ENCODE data around the gene ZNF619.

ZNF619 gene

DNA sequence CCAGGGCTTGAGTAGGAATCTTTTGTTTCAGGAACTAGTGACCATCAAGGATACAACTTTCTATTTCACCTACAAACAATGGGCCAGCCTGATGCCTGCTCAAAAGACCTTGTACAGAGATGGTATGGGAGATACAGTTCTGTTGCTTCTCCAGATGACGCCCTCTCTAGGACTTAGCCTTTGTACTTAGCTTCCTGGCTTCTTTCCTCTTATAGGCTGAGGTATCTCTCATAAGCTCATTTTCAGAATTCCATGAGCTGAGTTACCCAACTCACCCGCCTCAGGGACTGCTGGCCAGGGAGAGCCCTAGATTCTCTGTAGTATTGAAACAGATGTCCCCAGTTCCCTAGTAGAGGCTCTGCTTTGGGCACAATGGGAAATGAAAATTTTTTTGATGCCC lies 20.4 kb downstream of the ZNF619 start:
- Histone ChIP-seq H3K27ac (ENCODE audit: low read depth, low read length) (no peak overlapping the region), H3K9me3 (ENCODE audit: control insufficient read depth in 5 of 5, low read length in 5 of 5) (no peaks in the 10 kb centered on the region), H3K36me3 (ENCODE audit: control insufficient read depth in 5 of 5, insufficient read depth in 5 of 5, low read length in 5 of 5) (no peaks in the 10 kb centered on the region), H3K4me1 (ENCODE audit: control insufficient read depth in 5 of 5, insufficient read depth in 5 of 5, low read length in 5 of 5) (no peaks in the 10 kb centered on the region), H3K27me3 (ENCODE audit: control insufficient read depth in 5 of 5, insufficient read depth in 4 of 5, low read length in 5 of 5) (no peaks in the 10 kb centered on the region), H3K4me3 (ENCODE audit: low read depth in 1 of 5, low read length in 5 of 5) (no peak overlapping the region), H3K9ac (ENCODE audit: low read length in 5 of 5) (no peak overlapping the region)

DNA sequence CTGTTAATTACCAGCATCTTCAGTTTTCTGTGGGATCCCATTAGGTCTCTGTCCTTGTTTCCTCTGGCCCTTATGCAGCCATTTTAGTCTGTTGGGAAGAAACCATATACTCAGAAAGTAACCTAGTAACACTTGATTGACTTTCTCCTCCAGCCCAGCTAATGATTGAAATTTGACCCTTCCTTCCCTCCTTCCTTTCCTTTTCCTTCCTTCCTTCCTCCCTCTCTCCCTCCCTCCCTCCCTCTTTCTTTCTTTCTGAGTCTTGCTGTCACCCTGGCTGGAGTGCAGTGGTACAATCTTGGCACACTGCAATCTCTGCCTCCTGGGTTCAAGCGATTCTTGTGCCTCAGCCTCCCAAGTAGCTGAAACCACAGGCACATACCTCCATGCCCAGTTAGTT lies 23.0 kb downstream of the ZNF619 start:
- H3K9ac ChIP-seq (ENCODE audit: low read length in 5 of 5): no peak overlapping the region
- H3K4me1 ChIP-seq (ENCODE audit: control insufficient read depth in 5 of 5, insufficient read depth in 5 of 5, low read length in 5 of 5): peaks cover 0 to 8% (median 5%) of the 10 kb centered on the region in 5 donors
- no peaks in the 10 kb centered on the region for H3K9me3 ChIP-seq (ENCODE audit: control insufficient read depth in 5 of 5, low read length in 5 of 5)
- H3K27me3 ChIP-seq (ENCODE audit: control insufficient read depth in 5 of 5, insufficient read depth in 4 of 5, low read length in 5 of 5): no peaks in the 10 kb centered on the region
- no peak overlapping the region for H3K27ac ChIP-seq (ENCODE audit: low read depth, low read length)
- H3K36me3 ChIP-seq (ENCODE audit: control insufficient read depth in 5 of 5, insufficient read depth in 5 of 5, low read length in 5 of 5): no peaks in the 10 kb centered on the region
- no peak overlapping the region for H3K4me3 ChIP-seq (ENCODE audit: low read depth in 1 of 5, low read length in 5 of 5)

DNA sequence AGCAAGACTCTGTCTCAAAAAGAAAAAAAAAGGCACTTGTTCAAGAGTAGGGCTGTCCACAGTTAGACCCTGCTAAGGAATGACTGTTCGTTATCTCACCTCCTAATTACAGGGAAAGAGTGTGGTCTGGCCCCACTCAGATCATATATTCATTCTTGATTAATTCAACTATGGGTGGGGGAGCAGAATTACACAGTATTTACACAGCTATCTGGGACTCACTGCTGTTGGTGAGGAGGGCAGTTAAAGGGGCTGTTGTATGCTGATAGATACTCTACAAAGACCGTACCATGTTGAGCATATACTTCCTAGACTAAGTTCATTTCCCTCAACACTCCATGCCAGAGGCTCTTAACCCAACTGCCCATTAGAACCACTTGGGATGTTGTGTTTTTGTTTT lies 25.1 kb downstream of the ZNF619 start:
- H3K9ac ChIP-seq (ENCODE audit: low read length in 5 of 5): no peak overlapping the region
- H3K27me3 ChIP-seq (ENCODE audit: control insufficient read depth in 5 of 5, insufficient read depth in 4 of 5, low read length in 5 of 5): no peaks in the 10 kb centered on the region
- peaks cover 2 to 25% (median 17%) of the 10 kb centered on the region in 5 donors for H3K4me1 ChIP-seq (ENCODE audit: control insufficient read depth in 5 of 5, insufficient read depth in 5 of 5, low read length in 5 of 5)
- no peaks in the 10 kb centered on the region for H3K9me3 ChIP-seq (ENCODE audit: control insufficient read depth in 5 of 5, low read length in 5 of 5)
- H3K36me3 ChIP-seq (ENCODE audit: control insufficient read depth in 5 of 5, insufficient read depth in 5 of 5, low read length in 5 of 5): no peaks in the 10 kb centered on the region
- H3K27ac ChIP-seq (ENCODE audit: low read depth, low read length): no peak overlapping the region
- no peak overlapping the region for H3K4me3 ChIP-seq (ENCODE audit: low read depth in 1 of 5, low read length in 5 of 5)

DNA sequence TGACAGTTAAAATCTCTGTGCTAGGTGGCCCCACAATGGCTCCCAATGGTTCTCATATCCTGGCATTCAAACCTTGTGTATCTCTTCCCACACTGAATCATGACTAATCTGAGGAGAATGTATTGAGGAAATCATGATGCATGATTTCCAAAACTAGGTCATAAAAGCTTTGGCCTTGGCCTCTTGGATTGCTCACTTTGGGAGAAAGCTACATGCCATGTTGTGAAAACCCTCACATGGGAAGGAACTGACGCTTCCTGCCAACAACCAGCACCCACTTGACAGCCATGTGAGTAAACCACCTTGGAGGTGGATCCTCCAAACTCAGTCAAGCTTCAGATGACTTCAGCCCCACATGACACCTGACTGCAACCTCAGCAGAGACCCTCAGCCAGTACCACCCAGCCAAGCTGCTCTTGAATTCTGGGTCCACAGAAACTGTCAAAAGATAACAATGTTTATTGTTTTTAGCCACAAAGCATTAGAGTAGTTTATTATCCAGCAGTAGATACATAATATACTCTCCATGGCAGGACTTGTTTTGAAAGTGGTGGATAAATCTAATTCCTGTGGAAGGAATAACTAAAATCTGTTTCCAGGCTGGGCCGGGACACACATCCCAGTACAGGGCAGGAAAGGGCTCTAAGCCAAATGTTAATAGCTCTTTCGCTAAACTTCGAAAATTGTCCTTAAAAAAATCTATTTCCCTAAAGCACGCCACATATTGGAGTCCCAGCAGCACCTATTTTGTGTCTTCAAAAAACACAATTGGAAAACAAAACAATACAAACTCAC lies 27.9 kb downstream of the ZNF619 start:
- Histone ChIP-seq H3K36me3 (ENCODE audit: control insufficient read depth in 5 of 5, insufficient read depth in 5 of 5, low read length in 5 of 5) (peaks cover 0 to under 1% (median 0%) of the 10 kb centered on the region in 5 donors), H3K9ac (ENCODE audit: low read length in 5 of 5) (no peak overlapping the region), H3K4me1 (ENCODE audit: control insufficient read depth in 5 of 5, insufficient read depth in 5 of 5, low read length in 5 of 5) (peaks cover 2 to 25% (median 17%) of the 10 kb centered on the region in 5 donors), H3K27ac (ENCODE audit: low read depth, low read length) (peak overlapping the region; percentile 38), H3K9me3 (ENCODE audit: control insufficient read depth in 5 of 5, low read length in 5 of 5) (no peaks in the 10 kb centered on the region), H3K27me3 (ENCODE audit: control insufficient read depth in 5 of 5, insufficient read depth in 4 of 5, low read length in 5 of 5) (no peaks in the 10 kb centered on the region), H3K4me3 (ENCODE audit: low read depth in 1 of 5, low read length in 5 of 5) (peak overlapping the region in 3 of 5 donors; percentile 83 to 93 (median 91))

DNA sequence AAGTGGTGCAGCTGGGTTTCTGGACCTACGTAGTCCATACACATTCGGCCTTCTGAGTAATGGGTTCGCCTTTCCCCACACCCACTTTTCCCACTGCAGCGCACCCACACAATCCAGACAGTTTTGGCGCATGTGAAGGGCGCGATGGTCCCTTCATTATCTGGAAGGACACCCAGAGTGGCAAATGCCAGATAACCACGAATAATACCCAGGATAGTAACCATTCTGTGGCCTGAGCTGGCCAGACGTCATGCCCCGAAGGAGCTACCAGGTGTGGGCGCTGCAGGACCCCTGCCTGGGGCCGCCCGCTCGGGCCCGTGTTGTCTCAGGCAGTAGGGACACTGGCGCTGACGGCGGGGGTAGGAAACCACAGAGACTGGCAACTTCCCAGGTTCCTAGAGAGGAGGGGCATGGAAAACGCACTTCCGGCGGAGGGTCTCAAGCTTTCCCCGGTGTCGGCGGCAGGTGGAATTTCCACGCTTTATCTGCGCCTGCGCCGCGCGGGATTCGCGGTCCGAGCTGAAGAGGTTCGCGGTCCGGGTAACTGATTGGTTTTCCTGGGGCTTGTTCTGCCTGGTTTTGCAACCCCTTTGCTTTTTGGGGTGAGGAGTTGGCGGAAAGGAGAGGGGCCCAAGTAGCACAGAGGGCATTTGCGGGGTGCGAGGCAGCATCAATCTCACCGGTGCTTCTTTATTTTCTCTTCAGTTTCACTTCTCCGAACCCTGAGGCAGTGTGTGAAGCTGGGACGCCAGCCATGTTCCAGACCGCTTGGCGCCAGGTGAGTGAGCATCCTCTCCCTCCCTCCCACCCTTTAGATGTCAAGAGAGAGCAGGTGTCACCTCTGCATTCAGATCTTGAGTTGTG lies 28.9 kb downstream of the ZNF619 start, which contains the start of gene ZNF620:
Gene ZNF620, plus strand, starts transcription at position 441 of the 864 bp plus-strand sequence. Its CDS starts 314 bp downstream, at position 755.
- no peaks in the 10 kb centered on the region for H3K9me3 ChIP-seq (ENCODE audit: control insufficient read depth in 5 of 5, low read length in 5 of 5)
- peak within 1 kb of the TSS; percentile 78 to 94 (median 91) for H3K4me3 ChIP-seq (ENCODE audit: low read depth in 1 of 5, low read length in 5 of 5)
- H3K4me1 ChIP-seq (ENCODE audit: control insufficient read depth in 5 of 5, insufficient read depth in 5 of 5, low read length in 5 of 5): peaks cover 2 to 25% (median 17%) of the 10 kb centered on the region in 5 donors
- H3K36me3 ChIP-seq (ENCODE audit: control insufficient read depth in 5 of 5, insufficient read depth in 5 of 5, low read length in 5 of 5): peaks cover 0 to 6% (median 0%) of the 10 kb centered on the region in 5 donors
- H3K9ac ChIP-seq (ENCODE audit: low read length in 5 of 5): peak within 1 kb of the TSS; percentile 63 to 88 (median 85)
- H3K27ac ChIP-seq (ENCODE audit: low read depth, low read length): peak within 1 kb of the TSS; percentile 38
- no peaks in the 10 kb centered on the region for H3K27me3 ChIP-seq (ENCODE audit: control insufficient read depth in 5 of 5, insufficient read depth in 4 of 5, low read length in 5 of 5)

DNA sequence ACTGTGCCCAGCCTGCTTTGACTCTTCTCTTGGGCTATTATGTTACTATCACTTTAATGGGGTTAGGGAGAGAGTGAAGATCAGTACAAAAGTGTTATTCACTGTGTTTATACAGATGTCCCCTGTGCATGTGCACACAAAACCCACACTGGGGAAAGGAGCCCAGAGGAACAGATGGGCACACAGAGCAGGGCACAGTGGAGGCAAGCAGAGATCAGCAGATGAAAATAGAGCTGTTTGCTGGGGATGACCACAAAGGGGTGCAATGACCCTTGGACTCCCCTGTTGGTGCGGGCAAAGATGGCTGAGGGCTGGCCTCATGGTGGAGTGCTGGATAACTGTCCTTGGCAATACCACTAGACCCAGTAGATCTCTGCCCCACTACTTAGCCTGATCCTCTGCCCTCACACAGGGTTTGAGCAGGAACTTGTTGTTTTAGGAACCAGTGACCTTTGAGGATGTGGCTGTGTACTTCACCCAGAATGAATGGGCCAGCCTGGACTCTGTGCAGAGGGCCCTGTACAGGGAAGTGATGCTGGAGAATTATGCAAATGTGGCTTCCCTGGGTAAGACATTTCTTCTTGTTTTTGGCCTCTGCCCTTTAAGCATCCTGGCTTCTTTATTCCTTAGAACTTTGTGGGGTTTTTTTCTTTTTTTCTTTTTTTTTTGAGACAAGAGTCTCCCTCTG lies 34.3 kb downstream of the ZNF619 start:
- Histone ChIP-seq H3K27me3 (ENCODE audit: control insufficient read depth in 5 of 5, insufficient read depth in 4 of 5, low read length in 5 of 5) (no peaks in the 10 kb centered on the region), H3K9me3 (ENCODE audit: control insufficient read depth in 5 of 5, low read length in 5 of 5) (no peaks in the 10 kb centered on the region), H3K4me1 (ENCODE audit: control insufficient read depth in 5 of 5, insufficient read depth in 5 of 5, low read length in 5 of 5) (peaks cover 0 to 6% (median under 1%) of the 10 kb centered on the region in 5 donors), H3K4me3 (ENCODE audit: low read depth in 1 of 5, low read length in 5 of 5) (no peak overlapping the region), H3K9ac (ENCODE audit: low read length in 5 of 5) (no peak overlapping the region), H3K27ac (ENCODE audit: low read depth, low read length) (no peak overlapping the region), H3K36me3 (ENCODE audit: control insufficient read depth in 5 of 5, insufficient read depth in 5 of 5, low read length in 5 of 5) (peaks cover 3 to 22% (median 15%) of the 10 kb centered on the region in 5 donors)

DNA sequence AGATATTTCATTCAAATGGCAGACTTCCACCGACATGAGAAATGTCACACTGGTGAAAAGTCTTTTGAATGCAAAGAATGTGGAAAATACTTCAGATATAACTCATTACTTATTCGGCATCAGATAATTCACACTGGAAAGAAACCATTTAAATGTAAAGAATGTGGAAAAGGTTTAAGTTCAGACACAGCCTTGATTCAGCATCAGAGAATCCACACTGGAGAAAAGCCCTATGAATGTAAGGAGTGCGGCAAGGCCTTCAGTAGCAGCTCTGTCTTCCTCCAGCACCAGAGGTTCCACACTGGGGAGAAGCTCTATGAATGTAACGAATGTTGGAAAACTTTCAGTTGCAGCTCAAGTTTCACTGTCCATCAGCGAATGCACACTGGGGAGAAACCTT lies 39.3 kb downstream of the ZNF619 start:
- Histone ChIP-seq H3K9ac (ENCODE audit: low read length in 5 of 5) (no peak overlapping the region), H3K9me3 (ENCODE audit: control insufficient read depth in 5 of 5, low read length in 5 of 5) (no peaks in the 10 kb centered on the region), H3K36me3 (ENCODE audit: control insufficient read depth in 5 of 5, insufficient read depth in 5 of 5, low read length in 5 of 5) (peaks cover 4 to 22% (median 18%) of the 10 kb centered on the region in 5 donors)

DNA sequence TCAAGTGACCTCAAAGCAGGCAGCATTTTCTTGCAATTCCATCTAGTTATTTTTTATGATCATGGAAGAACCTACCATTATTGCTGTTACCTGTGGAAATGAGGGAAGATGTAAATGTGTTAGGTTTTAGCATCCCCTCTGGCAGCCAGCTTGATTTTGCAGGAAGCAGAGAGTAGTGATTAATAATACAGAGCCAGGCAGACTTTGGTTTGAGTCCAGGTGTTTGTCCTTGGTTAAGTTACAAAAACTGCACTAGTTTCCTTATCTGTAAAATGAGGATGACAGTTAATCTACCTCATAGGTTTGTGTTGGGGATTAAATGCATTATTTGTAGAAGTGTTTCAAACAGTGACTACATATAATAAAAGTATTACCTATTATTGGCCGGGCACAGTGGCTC lies 41.1 kb downstream of the ZNF619 start:
- Histone ChIP-seq H3K4me1 (ENCODE audit: control insufficient read depth in 5 of 5, insufficient read depth in 5 of 5, low read length in 5 of 5) (no peaks in the 10 kb centered on the region), H3K9me3 (ENCODE audit: control insufficient read depth in 5 of 5, low read length in 5 of 5) (no peaks in the 10 kb centered on the region), H3K27ac (ENCODE audit: low read depth, low read length) (no peak overlapping the region), H3K27me3 (ENCODE audit: control insufficient read depth in 5 of 5, insufficient read depth in 4 of 5, low read length in 5 of 5) (no peaks in the 10 kb centered on the region), H3K9ac (ENCODE audit: low read length in 5 of 5) (no peak overlapping the region), H3K36me3 (ENCODE audit: control insufficient read depth in 5 of 5, insufficient read depth in 5 of 5, low read length in 5 of 5) (peaks cover 4 to 15% (median 12%) of the 10 kb centered on the region in 5 donors), H3K4me3 (ENCODE audit: low read depth in 1 of 5, low read length in 5 of 5) (no peak overlapping the region)

More for the DNA sequence above, 39.3 kb downstream of the ZNF619 start:
- Histone ChIP-seq H3K27me3 (ENCODE audit: control insufficient read depth in 5 of 5, insufficient read depth in 4 of 5, low read length in 5 of 5) (no peaks in the 10 kb centered on the region), H3K27ac (ENCODE audit: low read depth, low read length) (no peak overlapping the region), H3K4me1 (ENCODE audit: control insufficient read depth in 5 of 5, insufficient read depth in 5 of 5, low read length in 5 of 5) (no peaks in the 10 kb centered on the region), H3K4me3 (ENCODE audit: low read depth in 1 of 5, low read length in 5 of 5) (no peak overlapping the region)

DNA sequence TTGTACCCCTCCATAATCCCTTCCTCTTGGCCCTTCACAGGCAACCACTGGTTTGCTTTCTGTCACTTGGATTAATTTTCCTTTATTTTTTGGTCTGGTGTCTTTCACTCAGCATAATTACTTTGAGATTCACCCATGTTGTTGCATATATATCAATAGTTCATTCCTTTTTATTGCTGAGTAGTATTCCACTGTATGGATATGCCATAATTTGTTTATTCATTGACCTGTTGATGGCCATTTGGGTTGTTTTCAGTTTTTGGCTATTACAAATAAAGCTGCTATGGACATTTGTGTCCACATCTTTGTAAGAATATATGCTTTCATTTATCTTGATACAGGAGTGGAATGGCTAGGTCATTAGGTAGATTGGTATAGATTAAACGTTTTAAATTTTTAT lies 41.9 kb downstream of the ZNF619 start:
- H3K27ac ChIP-seq (ENCODE audit: low read depth, low read length): no peak overlapping the region
- H3K9me3 ChIP-seq (ENCODE audit: control insufficient read depth in 5 of 5, low read length in 5 of 5): no peaks in the 10 kb centered on the region
- H3K27me3 ChIP-seq (ENCODE audit: control insufficient read depth in 5 of 5, insufficient read depth in 4 of 5, low read length in 5 of 5): no peaks in the 10 kb centered on the region
- H3K4me3 ChIP-seq (ENCODE audit: low read depth in 1 of 5, low read length in 5 of 5): no peak overlapping the region
- H3K36me3 ChIP-seq (ENCODE audit: control insufficient read depth in 5 of 5, insufficient read depth in 5 of 5, low read length in 5 of 5): peaks cover 4 to 15% (median 12%) of the 10 kb centered on the region in 5 donors
- H3K9ac ChIP-seq (ENCODE audit: low read length in 5 of 5): no peak overlapping the region
- H3K4me1 ChIP-seq (ENCODE audit: control insufficient read depth in 5 of 5, insufficient read depth in 5 of 5, low read length in 5 of 5): peaks cover 0 to 2% (median 0%) of the 10 kb centered on the region in 5 donors
